ENCODE results near the gene GPR39. TPM values are rescaled to one million over a fixed set of nuclear protein-coding genes. Genes with fewer than 3 reads are reported as not detected.

The GPR39 gene
- polyA plus RNA-seq, 1 donor = 3.3 TPM

DNA sequence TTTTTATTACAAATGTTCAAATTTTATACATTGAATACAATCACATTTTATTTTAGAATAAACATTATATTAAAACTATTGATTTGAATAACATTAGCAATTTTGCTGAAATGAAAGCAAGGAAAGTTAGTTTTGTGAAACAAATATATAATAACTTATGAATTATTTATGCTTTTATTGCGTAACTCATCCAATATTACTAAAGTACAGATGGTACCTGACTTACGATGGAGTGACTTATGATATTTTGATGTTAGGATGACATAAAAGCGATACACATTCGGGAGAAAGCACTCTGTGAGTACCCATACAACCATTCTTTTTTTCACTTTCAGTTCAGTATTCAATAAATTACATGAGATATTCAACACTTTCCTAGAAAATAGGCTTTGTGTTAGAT is 26.5 kb downstream of the GPR39 start:
- DNase-seq = no peak

DNA sequence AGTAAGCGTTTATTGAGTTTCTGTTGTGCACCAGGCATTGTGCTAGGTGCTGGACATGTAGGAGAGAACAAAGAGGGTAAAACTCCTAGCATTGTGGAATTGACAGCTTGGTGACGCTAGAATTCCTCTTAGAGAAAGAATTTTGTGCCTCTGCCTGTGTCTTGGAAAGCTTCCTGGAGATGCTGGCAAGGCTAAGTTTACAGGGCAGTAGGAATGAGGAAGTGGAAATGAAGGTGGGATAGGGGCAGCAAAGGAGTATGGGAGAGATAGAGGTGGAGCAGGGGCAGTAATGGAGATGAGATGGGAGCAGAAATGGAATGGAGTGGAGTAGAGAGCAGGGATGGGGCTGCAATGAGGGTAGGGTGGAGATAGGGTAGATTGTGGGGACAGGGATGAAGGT is 29.8 kb downstream of the GPR39 start:
- no peak for DNase-seq

DNA sequence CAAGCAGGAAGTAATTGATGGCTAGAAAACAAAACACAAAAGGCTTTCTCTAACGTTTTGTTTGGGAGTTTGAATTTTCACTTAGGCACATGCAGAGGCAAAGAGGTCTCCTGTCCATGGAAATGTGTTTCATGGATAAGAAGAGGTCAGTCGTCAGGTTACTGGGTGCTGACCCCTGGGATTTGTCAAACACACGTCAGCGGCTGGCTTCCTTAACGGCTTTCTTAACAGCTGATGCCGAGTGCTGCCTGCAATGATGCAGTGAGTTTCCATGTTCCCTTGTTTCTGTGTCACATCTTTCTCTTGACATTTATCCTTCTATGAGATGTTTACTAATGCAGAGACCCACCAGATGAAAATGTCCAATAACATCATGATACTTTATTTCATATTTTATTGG is 31.7 kb downstream of the GPR39 start:
- no peak for DNase-seq

DNA sequence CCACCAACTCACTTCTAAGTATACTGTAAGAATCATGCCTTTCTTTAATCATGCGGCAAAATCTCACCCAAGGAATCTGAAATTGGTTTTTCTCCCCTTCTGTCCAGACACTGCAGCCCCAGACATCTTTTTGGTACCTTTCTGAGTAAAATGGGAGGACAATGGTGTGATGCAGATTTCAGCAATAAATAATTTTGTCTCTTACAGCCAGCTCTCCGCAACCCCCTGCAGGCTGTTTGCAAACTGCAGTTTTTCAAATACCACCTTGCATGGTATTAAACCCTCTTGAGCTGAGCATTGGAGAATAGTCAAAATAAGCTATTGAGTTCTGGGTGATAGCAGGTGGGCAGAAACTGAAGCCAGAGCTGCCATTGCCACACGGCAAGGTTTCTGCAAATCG is 32.2 kb downstream of the GPR39 start:
- DNase-seq = no peak

DNA sequence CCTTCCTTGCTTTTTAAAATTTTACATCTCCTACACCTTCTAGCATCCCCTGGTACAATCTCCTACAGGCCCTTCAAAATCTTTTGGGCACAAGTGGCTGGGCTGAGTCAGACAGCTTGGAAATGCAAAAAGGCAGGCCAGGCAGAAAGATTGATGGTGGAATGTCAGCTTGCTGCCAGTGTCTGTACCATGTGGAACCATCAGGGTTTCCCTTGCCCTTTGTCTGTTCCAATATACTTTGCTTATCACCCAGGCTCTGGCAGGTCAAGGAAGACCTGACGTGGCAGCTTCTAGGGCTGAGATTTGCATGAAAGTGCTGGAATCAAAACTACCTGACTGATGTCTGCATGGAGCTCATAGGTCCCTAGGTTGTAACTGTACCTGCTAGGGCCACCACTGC is 33.3 kb downstream of the GPR39 start:
- no peak for DNase-seq

DNA sequence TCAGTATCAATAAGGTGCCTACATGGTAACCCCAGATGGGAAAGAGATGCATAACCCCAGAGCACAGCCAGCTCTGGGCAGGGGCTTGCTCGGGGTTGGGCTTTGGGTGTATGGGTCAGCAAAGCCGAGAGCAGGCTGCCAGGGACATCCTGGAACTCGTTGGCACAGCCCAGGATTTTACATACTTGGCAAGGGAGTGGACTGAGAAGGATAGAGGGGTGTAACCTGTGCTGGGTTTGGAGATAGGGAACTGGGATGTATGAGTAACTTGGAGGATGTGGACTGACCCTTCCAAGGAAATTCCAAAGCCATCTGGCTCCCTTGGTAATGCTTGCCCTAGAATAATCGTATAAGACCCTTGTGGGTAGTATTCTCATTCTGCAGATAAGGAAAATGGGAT is 44.2 kb downstream of the GPR39 start:
- DNase-seq = no peak

DNA sequence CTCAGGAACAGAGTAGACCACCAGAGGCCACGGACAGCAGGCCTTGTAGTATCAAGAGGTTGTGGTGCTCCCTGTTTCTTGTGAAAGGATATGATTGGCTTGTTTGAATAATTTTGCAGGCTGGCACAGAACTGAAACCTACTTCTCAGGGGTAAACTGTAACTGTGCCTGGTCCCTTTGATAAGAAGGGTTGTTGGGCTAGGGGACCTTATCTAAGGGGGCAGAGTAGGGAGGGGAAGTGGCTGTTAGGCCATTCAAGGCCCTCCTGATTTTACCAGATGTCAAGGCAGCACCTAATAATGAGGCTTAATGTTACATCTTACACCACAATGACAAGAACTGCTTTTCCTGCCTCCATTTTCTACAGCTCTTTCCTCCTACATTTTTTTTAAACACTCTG is 45.6 kb downstream of the GPR39 start:
- no peak for DNase-seq

DNA sequence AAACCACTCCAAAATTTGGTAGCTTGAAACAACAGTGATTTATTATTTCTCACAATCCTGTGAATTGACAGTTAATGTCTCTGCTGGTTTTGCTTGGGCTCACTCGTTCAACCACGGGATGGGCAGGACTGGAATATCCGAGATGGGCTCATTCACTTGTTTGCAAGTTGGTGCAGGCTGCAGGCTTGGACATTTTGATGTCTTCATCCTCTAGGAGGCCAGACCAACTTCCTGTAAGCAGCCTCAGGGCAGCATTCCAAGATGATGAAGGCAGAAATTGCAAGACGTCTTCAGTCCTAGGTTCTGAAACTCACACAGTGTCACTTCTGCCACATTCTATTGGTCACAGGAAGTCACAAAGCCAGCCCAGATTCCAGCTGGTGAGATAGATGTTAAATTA is 47.1 kb downstream of the GPR39 start:
- DNase-seq = no peak

DNA sequence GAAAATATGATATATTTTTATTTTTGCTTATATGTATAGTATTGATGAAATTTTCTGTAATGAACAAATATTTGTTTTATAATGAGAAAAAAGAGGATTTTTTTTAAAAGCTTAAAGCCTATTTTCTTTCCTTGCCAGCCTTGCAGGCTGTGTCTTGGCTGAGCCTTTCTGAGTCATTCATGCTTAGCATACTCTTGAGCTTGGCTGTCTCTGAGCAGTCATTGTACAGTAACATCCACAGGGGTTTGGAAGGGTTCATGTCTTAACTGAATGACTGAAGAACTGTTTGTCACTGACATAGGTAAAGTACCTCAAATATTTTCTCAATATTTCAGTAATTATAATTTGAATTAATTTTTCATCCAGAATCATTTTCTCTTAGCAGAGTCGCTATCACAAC is 49.3 kb downstream of the GPR39 start:
- DNase-seq = no peak

DNA sequence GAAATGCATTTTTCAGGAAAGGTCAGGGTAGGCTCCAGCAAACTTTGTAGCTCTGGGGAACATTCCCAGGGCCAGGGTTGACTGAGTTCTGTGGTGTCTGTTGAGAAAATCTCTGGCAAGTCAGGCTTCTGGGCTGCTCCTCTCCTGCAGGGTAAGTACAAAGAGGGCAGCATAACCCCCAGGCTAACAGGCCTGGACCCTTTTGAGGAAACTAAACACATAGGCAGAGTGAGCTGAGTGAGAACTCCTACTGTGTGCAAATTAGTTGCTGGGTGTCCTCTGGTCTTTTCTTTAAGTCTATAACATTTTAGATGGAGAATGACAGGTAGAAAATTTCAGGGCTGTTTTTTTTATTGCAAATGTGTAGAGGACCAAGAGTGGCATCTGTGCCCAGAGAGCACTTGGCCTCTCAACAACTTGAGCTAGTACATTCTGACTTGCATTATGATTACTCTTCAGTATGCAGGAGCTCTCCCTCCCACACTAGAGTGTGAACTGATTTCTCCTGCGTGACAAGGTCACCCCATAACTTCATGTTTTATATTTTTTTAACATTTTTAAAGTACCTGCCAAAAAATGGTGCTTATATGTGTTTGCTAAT is 49.9 kb downstream of the GPR39 start:
- no peak for DNase-seq

DNA sequence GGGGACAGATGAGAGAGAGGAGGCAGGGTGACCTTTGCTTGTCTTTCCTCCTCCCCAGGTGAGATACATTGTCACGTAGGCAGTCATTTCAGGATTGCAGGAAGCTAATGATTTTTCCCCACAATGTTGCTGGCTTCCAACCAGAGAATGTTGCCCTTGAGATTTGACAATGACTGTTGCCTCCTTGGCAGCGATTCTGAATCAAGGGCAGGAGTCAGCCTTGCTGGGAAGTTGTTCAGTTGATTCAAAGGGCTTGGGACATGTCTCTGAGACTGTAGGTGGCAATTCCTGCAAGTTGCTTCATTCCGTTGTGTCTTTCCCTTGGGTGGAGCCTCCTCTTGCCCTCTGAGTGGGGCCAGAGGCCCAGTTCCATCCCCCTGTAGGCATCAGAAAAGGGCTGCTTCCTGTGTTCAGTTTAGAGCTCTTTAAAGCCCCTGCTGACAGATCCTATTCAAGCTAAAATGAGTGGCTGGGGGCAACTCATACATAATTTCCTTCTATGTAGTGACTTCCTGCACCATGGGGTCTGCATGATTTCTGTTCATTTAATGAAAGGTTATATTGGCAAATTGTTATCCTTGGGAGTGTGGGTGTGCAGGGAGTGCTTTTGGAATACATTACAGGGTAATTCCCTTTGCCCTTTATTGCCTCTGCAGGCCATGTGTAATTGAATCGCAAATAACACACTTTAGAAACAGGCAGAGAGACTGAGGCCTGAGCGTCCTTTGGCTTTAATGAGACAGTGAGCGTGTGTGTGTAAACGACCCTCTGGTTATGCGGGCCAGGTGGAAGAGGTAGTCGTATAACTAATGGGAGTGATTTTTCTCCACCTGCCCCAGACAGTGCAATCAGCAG is 52.4 kb downstream of the GPR39 start:
- no peak for DNase-seq

DNA sequence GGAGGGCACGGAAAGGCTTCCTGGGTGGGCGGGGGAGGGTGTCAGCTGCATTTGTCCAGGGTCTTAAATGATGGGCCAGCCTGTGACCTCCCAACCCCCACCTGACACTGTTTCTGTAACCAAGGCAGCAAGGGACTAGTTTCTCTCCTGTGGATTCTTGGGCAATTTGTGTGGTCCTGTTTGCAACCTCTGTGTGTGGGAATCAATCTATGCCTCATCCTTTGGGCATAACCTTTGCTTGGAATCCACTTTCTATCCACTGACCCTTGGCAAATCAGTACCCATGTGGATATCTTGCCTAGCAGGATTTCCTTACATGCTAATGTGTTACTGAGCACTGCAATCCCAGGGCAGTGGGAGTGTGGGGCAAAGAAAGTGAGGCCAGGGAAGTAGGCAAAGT is 54.1 kb downstream of the GPR39 start:
- DNase-seq = no peak

DNA sequence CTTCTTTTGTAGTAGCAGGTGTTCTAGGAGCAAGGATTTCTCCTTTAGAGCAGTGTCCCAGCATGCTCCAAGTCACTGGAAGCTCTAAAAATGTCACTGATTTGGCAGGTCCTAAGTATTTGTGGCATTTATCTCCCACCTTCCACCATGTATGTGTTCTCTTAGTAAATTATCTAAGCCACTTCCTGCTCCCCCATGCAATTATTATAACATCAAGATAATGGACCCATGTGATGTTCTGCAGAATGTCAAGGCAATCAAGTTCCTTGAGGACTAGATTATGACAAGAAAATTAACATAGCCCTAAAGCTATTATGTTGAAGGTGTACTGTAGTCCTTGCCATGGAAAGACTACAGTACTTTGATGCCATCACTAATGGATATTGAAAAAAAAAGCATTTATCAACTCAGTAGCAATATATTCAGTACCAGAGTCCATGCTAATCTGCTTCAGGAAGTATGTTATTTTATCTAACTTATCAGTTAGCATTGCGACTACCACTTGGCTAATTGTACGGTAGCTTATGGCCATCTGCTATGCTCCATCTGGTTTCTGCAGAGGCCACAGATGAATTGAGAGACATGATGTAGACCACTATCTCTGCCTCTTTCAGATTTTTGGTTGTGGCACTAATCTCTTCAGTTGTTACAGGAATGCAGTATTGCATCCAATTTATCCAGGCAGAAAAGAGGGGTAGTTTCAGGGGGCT is 56.7 kb downstream of the GPR39 start:
- no peak for DNase-seq

DNA sequence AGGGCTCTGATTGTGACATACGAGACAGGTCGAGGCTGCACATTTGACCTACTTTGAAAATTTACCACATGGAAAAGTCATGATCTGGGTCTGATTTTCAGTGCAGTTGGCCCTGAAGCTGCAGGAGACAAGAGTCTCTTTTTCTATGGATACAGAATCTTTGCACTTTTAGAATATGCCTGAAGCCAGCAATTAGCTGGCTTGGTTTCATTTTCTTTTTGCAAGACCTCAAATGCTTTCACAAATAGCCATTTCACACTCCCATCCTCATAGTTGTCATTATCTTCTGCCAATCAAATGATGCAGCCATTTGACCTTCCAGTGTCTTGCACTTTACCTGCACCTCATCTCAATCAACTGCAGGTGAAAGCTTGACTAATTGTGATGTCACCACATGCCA is 59.0 kb downstream of the GPR39 start:
- DNase-seq = no peak

DNA sequence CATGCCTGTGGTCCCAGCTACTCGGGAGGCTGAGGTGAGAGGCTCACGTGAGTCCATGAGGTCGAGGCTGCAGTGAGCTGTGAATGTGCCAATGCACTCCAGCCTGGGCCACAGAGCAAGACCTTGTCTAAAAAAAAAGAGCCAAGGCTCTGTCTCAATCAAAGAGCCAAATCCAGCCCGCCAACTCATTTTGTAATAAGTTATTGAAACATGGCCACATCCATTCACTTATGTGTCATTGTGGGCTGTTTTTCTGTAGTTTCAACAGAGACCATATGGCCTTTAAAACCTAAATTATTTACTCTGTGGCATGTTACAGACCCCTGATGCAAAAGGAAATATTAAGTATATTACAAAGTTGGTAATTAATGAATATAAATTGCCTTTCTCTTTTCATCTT is 60.8 kb downstream of the GPR39 start:
- no peak for DNase-seq

DNA sequence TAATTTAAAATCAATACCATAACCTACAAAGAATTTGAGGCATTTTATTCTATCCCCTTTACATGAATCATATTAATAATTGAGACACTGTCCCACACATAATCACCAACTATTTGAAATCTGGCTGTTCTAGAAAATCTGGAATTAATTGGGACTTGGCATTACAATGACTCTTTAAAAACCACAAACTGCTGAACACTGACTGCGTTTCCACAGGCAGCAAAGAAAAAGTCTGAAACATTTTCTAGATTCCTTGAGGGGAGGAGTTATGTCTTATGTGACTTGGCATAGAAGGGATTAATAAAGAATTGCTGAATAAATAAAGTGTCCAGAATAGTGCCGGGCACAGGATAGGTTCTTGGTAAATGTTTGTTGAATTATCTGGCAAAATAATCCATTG is 61.4 kb downstream of the GPR39 start:
- DNase-seq = no peak

DNA sequence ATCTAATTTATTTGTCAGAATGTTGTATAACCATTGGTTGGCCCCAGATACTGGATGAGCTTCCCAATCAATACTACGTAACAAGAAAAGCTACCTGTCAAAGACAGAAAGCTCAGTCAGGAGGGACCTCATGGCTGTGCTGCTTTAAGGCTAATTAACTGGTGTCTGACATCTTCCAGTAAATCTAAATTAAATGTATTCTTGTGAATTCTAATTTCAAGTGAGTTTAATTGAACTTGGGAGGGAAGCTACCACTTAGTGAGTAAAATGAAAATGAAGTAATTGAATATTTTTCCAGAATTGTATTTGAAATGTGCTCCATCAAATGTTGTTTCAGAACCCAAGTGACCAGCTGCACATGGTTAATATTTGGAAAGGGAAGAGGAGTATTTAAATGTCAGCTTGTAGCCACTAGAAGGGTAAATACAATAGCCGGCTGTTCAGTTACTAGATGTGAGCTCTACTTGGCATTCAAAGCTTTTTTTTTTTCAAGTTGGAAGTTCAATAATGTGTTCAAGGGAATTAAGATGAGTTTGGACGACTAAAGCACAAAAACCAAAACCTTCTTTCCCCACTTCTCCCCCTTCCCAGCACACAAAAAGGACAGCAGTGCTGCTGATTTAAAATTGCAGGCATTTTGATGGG is 62.0 kb downstream of the GPR39 start:
- no peak for DNase-seq

DNA sequence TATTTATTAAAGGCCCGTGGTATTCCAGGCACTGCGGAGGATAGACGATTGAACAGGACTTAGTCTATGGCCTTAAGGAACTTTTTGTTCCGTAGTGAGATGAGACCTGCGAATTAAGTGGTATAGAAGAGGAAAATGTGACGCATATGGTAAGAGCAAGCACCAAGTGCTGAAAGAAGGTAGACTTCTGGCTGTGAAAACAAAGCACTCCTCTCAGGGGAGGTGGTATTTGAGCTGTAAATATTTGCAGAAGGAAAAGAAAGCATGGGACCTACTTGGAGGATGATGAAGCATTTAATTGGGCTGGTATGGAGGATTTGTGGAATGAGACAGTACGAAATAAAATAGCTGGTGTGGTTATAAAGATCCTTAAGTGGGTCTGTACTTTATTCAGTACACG is 62.5 kb downstream of the GPR39 start:
- no peak for DNase-seq

DNA sequence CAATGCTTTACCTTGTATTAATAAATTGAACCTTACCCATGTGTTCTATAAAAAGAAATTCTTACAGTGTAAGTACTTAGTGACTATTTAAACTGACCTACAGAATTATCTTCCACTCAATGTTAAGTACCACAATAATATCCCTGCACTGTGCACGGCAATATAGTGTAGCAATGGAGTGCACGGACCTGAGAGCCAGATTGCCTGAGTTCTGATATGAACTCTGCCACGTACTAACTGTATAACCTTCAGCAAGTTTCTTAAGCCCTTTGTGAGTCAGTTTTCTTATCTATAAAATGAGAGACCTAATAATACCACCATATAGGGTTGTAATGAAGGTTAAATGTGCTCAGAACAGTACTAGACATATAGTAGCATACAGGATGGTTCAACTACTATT is 66.2 kb downstream of the GPR39 start:
- DNase-seq = no peak

DNA sequence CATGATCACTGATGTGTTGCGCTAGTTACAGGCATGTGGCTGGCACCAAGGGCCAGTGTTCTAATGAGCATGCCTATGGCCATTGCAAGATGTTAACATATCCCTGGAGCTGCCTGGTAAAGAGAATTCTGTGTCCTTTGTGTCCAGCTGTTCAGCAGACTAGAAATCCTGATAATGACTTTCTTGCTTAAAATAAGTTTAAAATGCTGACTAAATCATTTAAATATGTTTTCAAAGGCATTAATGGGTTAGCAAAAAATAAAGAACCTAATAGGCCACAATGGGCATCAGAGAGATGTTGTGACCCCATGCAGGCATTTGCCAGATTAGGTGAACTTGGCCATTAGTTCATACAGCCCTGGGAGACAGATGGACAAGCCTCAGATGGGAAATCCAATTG is 67.5 kb downstream of the GPR39 start:
- DNase-seq = no peak

DNA sequence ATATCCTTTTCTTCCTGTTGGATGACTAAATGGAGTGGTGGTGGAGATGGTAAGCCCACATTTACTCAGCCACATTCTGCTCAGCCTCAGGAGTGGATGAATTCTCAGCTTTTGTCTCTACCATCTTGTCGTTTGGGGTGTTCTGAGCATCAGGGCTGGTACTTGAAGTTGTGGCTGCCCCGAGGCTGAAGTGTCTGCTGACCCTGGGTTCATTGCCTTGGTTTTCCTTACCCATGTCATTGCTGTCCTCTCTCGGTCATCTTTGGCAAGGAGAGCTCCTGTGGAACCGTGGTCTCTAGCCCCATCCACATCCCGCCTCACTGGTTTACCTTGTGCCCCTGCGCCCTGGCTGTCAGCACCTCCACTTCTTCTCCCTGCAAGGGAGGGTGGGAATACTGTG is 71.9 kb downstream of the GPR39 start:
- DNase-seq = no peak

DNA sequence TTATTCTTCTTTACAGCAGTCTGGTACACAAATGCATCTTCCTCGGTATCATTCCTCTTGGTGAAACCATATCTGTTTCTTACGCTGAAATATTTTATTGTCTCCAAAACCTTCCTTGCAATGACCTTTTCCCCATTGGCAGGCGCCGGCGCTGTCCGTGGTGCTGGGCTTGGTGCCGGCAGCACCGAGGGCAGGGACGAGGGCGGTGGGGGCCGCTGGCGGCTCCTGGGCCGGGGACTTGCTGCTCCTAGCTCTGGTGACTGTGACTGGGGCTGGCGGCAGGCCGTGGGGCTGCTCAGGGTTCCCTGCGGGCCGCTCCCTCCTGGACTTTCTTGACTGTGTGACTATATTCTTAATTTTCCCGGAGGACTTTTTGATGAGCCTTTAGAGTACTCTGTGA is 72.5 kb downstream of the GPR39 start:
- peak; percentile 55 for DNase-seq

DNA sequence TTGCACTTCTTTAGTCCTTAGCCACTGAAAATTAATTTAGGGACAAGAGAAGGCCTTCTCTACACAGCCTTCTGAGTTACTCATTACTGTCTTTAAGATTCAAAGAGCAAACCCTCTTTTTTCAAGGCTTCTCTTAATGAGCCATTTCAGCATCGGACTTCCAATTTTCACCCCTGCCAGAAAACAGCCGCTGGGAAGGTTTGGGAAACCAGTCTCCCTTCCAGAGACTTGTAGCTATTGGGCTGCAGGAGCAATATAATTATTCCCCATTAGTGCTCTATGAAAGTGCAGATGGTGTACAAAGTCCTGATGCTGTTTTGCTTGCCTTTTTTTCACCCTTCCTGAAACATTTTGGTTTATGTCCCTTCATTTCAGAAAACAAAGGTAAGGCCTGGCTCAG is 79.3 kb downstream of the GPR39 start:
- no peak for DNase-seq

All from left kidney (tissue), 2 donors.